GM19025 (cell line): ENCODE data around the gene TSPAN18.

Experiments
- ATAC-seq: cut with Tn5 transposase; IDR thresholded peaks from one replicate; pipeline ENCODE4 v1.9.1; 2021; ENCODE audit warnings: mild to moderate bottlenecking, low read depth, moderate library complexity; ENCODE audit not compliant: unreplicated experiment

Gene TSPAN18

GRCh38 chr11:44837661-44838060, 110.9 kb downstream of the TSPAN18 start:
- no peak for ATAC-seq

- no peak for ATAC-seq
These were observed 112.8 kb downstream of the TSPAN18 start for GRCh38 chr11:44839458-44840084.

GRCh38 chr11:44840085-44840478, 113.3 kb downstream of the TSPAN18 start:
- ATAC-seq: no peak

- no peak for ATAC-seq
These were observed 113.9 kb downstream of the TSPAN18 start for GRCh38 chr11:44840521-44841251.

- no peak for ATAC-seq
These were observed 115.5 kb downstream of the TSPAN18 start for GRCh38 chr11:44842220-44842619.

- no peak for ATAC-seq
These were observed 120.1 kb downstream of the TSPAN18 start for GRCh38 chr11:44846852-44847251.

- ATAC-seq: no peak
These were observed 120.6 kb downstream of the TSPAN18 start for GRCh38 chr11:44847316-44847715.

GRCh38 chr11:44848203-44848962, 121.6 kb downstream of the TSPAN18 start:
- no peak for ATAC-seq

GRCh38 chr11:44848963-44849350, 122.2 kb downstream of the TSPAN18 start:
- ATAC-seq: no peak

- ATAC-seq: no peak
These were observed 122.7 kb downstream of the TSPAN18 start for GRCh38 chr11:44849424-44849823.

GRCh38 chr11:44849922-44850321, 123.2 kb downstream of the TSPAN18 start:
- ATAC-seq: no peak

GRCh38 chr11:44851496-44851895, 124.7 kb downstream of the TSPAN18 start:
- ATAC-seq: no peak

- ATAC-seq: no peak
These were observed 125.5 kb downstream of the TSPAN18 start for GRCh38 chr11:44852159-44852747.

- ATAC-seq: no peak
These were observed 126.2 kb downstream of the TSPAN18 start for GRCh38 chr11:44852952-44853351.

GRCh38 chr11:44853666-44854065, 126.9 kb downstream of the TSPAN18 start:
- ATAC-seq: no peak

GRCh38 chr11:44854086-44854485, 127.3 kb downstream of the TSPAN18 start:
- no peak for ATAC-seq

- no peak for ATAC-seq
These were observed 128.2 kb downstream of the TSPAN18 start for GRCh38 chr11:44854741-44855492.

GRCh38 chr11:44855493-44855849, 128.7 kb downstream of the TSPAN18 start:
- ATAC-seq: no peak

- ATAC-seq: no peak
These were observed 130.8 kb downstream of the TSPAN18 start for GRCh38 chr11:44857490-44858090.
